Activated CD4-positive, CD25-positive, alpha-beta regulatory T cell treated with anti-CD3 and anti-CD28 coated beads, Interleukin-2, amount 50 U/mL, for 72 hours (primary cell): ENCODE data around the gene HIVEP2.

Source experiments
- DNase-seq: peaks from one replicate; pipeline ENCODE4 v3.0.0; 2021

Gene HIVEP2

DNA sequence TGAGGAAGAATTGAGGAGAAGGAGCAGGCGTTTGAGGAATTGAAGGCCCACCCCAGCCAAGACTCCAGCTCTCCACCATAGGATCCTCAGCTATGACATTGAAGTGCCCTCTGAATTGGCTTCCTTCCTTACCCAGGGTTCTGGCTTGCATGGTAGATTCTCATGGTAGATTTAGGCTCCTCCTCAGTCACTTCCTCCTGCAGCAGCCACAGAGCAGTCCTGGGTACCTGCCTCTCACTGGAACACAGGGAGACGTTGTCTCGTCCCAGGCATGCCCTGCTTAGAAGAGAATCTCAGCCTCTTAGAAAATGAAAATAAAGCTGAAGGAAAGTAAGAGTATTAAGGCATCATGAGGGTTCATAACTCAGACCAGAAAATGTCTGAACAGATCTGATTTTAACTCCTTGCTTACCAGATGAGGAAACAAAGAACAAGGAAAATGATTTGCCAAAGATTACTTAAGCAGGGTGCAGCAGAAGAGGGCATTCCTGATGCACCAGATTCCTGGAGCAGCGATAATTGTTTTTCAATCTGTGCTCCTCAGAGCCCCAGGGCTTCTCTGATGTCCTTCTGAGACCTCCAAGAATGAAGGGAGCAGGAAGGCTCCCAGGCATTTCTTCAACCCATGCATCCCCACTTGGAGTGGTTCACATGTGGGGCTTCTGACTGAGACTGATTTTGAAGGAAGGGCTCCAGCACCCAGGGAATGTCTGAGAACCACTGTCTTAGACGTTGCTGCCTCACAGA lies 219.8 kb downstream of the HIVEP2 start:
- no peak for DNase-seq

DNA sequence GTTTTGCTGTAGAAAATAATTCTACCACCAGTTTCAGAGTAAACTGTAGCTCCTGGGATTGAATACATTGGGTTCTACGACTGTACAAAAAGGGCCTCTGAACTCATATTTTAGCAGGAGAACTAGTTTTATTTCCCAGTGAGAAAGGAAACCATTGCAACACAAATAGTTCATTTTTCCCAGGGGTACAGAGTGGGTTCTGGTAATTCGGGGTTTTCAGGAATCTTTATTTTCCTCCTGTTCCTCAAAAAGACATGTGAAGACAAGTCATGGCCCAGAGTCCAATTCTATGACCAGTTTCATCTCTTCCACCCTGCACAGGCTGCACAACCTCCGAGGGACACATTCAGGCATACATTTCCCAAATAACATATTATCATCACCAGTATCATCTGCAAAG lies 222.1 kb downstream of the HIVEP2 start:
- no peak for DNase-seq

DNA sequence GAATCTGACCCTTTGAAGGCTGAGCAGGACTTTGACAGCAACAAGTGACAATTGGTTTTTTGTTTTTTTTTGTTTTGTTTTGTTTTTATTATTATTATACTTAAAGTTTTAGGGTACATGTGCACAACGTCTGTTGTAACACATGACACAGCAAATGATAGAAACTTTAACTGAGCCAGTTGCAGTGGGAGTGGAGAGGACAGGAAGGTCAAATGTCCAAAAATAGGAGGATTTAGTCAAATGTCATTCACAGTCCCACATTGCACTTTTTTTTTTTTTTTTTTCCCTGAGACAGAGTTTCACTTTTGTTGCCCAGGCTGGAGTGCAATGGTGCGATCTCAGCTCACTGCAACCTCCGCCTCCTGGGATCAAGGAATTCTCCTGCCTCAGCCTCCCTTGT lies 223.0 kb downstream of the HIVEP2 start:
- no peak for DNase-seq

DNA sequence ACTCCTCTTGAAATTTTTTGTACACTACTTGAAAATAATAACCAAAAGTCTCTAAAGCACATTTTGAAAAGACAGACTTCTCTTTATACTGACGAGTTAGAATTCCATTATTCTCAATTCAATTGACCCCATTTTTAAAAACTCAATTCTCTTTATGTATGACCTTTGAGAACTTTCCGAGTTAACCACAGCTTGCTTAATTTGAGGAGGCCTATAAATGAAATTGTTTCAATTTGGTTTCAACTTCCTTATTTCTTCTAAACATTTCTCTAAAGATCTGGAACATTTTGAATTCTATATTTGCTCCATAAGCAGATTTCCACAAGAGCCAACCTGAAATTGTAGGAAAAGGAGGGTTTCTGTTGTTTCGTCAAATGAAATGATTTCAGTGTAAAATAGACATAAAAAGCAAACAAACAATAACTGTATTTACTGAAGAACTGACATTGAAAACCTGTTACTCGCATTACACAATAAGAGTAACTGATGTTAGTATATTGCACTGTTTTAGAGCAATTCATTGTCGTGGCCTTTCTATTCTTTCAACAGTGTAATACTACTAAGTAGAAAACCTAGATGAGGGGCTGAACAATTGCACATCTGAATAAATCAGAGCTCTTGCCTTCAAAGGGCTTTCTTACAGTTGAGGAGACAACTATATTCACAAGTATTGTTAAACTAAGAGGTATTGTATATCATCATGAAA lies 223.6 kb downstream of the HIVEP2 start:
- no peak for DNase-seq

GRCh38 chr6:142718667-142719191 lies 226.2 kb downstream of the HIVEP2 start:
- no peak for DNase-seq

- DNase-seq, result no peak
These were observed 228.9 kb downstream of the HIVEP2 start for GRCh38 chr6:142716097-142716496.

GRCh38 chr6:142714951-142715785 lies 229.8 kb downstream of the HIVEP2 start:
- no peak for DNase-seq

- DNase-seq, result no peak
These were observed 231.0 kb downstream of the HIVEP2 start for GRCh38 chr6:142713959-142714358.

DNA sequence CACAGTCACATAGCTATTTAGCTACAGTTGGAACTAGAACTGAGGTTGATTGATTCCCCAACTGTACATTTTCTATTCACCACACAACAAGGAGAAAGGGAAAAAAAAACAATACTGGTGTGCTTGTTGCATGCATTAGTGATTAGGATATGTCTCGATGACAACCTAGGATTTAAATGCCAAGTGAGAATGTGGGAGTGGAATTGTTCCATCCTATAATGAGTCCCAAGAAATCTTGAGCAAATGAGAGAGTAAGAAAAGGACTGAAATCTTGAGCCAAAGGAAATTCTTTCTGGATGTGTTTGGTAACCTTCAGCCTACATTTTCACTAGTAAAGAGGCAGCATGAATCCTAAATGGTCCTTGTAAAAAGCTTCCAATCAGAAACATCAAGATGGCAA lies 232.7 kb downstream of the HIVEP2 start:
- no peak for DNase-seq

DNA sequence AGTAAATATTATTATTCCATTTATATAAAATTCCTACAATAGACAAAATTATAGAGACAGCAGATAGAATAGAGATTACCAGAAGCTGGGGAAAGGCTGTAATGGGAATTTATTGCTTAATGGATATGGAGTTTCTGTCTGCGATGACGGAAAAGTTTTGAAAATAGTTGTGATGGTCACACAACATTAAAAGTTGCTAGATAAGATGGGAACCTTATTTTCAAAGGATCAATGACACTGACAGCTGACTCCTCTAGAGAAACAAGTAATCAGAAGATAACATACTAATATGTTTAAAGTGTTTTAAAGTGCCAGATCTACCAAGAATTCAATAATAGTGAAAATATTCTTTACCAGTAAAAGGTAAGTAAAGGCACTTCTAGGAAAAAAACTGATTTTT lies 236.3 kb downstream of the HIVEP2 start:
- DNase-seq, result no peak

DNA sequence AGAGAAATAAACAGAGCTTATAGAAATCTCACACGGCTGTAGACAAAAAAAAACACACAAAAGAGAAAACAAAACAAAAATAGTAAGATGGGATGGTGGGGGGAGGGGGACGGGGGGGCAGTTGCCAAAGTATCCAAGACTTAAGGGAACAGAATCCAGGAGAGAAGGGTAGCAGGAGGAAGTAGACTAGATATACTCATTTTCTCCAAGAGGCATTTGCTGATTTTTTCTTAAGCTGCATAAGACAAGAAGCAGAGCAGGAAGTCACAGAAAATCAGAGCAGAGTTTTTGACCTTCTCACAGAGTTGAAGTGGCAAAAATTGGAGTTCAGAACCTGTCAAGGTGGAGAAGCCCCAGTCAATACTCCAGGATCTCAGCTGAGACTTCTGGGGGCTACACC lies 237.7 kb downstream of the HIVEP2 start:
- DNase-seq, result no peak

- no peak for DNase-seq
These were observed 238.8 kb downstream of the HIVEP2 start for GRCh38 chr6:142706210-142706609.

DNA sequence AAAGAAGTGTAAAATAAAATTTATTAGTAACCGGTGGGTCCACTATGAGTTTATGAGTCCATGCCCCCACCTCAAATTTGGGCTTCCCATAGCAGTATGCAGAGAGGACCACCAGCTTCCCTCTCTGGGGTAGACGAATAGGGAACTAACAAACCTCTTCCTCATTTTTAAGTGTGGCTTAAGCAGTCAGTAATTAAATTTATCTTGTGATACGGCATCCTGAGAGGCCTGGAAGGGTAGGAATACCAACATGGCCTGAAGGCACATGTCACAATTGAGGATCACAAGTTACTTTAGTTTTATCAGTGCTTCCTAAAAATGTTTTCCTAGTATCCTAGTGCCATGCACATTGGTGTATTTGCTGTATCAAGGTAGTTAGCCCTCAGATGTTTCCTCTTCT lies 239.9 kb downstream of the HIVEP2 start:
- DNase-seq, result no peak

- no peak for DNase-seq
These were observed 242.2 kb downstream of the HIVEP2 start for GRCh38 chr6:142702501-142703460.
